A673 (cell line): Measurements from ENCODE around the gene ASB3. TPM values are rescaled to one million over a fixed set of nuclear protein-coding genes. Genes with fewer than 3 reads are reported as not detected.
A peak's percentile ranks its signal among the peaks of the same experiment; 100 is the strongest.

Experiments used
- BruUV-seq: library from RNA; stranded (reverse); fragments of 400-500 nt; replicated peaks from 2 replicates; lab custom pipeline; 2021; lab: Mats Ljungman, UMichigan
- CTCF ChIA-PET: fragments of 300-600 bp; sonication (Branson Sonifier 250); formaldehyde crosslinking; loops from one replicate; lab custom pipeline; 2022; ENCODE audit warnings: antibody characterized with exemption; lab: Charles Lee
- POLR2A ChIA-PET: fragments of 300-600 bp; sonication (Branson Sonifier 250); formaldehyde crosslinking; loops from one replicate; lab custom pipeline; 2022; ENCODE audit warnings: antibody characterized with exemption; ENCODE audit not compliant: low non-redundant PET; lab: Charles Lee
- DNase-seq: peaks from one replicate; pipeline ENCODE4 v3.0.0-alpha.2; 2015; ENCODE audit warnings: low spot score
- H3K27ac ChIP-seq: fragments of 200-600 bp; sonication (generic); 2 replicates; pipeline ENCODE4 v1.5.1; 2016; ENCODE audit warnings: mixed run types, low read depth, mild to moderate bottlenecking, mixed read lengths, antibody characterized with exemption, low read length; ENCODE audit not compliant: poor library complexity, severe bottlenecking
- H3K27me3 ChIP-seq: fragments of 200-600 bp; sonication (generic); replicated peaks from 2 replicates; pipeline ENCODE4 v1.6.1; 2017; ENCODE audit warnings: mixed run types, low read depth, mild to moderate bottlenecking, mixed read lengths, antibody characterized with exemption, low read length; ENCODE audit not compliant: insufficient read depth, poor library complexity
- H3K36me3 ChIP-seq: fragments of 200-600 bp; sonication (generic); 2 replicates; pipeline ENCODE4 v1.6.1; 2016; ENCODE audit warnings: mixed run types, mild to moderate bottlenecking, mixed read lengths, antibody characterized with exemption, low read length; ENCODE audit not compliant: insufficient read depth, poor library complexity, severe bottlenecking
- H3K4me1 ChIP-seq: fragments of 200-600 bp; sonication (generic); 2 replicates; pipeline ENCODE4 v1.6.1; 2017; ENCODE audit warnings: mixed run types, mild to moderate bottlenecking, mixed read lengths, antibody characterized with exemption, low read length; ENCODE audit not compliant: insufficient read depth, poor library complexity, severe bottlenecking
- H3K4me3 ChIP-seq: fragments of 200-600 bp; sonication (generic); 2 replicates; pipeline ENCODE4 v1.5.1; 2016; ENCODE audit warnings: low read depth, mixed run types, mild to moderate bottlenecking, mixed read lengths, low read length; ENCODE audit not compliant: poor library complexity, severe bottlenecking
- H3K9me3 ChIP-seq: fragments of 200-600 bp; sonication (generic); 2 replicates; pipeline ENCODE4 v1.6.1; 2016; ENCODE audit warnings: mixed run types, low read depth, mild to moderate bottlenecking, mixed read lengths, antibody characterized with exemption, low read length; ENCODE audit not compliant: poor library complexity, severe bottlenecking
- EZH2 ChIP-seq: fragments of 200-600 bp; sonication (generic); IDR thresholded peaks from 2 replicates; pipeline ENCODE4 v1.6.1; 2017; ENCODE audit warnings: borderline replicate concordance, low read depth, mild to moderate bottlenecking, mixed read lengths, antibody characterized with exemption, low read length; ENCODE audit not compliant: poor library complexity, severe bottlenecking
- intact Hi-C: fragments of 100-400 bp; cut with micrococcal nuclease; formaldehyde crosslinking; loops from one replicate; pipeline ENCODE4 v1.10.0; 2022; ENCODE audit not compliant: unreplicated experiment
- total RNA-seq: library from RNA; stranded (reverse); gene quantifications from 2 replicates; pipeline ENCODE4 v1.2.3, GENCODE V29; 2021
- TF ChIP-seq, protein P1 (sequence below): fragments of 300-800, 200-600 bp; sonication (generic); conservative IDR thresholded peaks from 2 replicates; pipeline ENCODE4 v1.5.1; 2017; ENCODE audit warnings: low read depth, mild to moderate bottlenecking, antibody characterized with exemption, low read length, moderate library complexity, mixed read lengths

The ASB3 gene
- total RNA-seq, 1 experiment from 2014 or later = 18.7 TPM

DNA sequence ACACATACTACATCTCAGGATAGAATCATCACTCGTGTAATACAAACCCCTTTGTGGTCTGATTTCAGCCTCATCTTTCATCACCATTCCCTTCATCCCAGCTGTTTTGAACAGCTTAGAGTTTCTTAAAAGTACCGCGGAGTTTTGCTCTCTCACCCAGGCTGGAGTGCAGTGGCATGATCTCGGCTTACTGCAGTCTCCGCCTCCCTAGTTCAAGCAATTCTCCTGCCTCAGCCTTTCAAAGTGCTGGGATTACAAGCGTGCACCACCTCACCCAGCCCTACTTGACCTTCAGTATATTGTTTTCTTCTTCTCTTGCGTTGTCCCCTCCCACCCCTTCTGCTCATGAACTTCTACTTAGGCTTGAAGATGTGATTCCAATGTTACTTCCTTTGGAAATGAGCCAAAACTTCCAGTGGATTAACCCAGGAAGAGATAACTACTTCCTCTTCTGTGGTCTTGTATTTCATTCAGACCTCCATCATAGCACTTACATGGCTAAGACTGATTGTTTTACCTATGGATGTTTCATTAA lies 15.9 kb upstream of the ASB3 start:
- TF ChIP-seq EZH2 = no peak
- TF ChIP-seq, protein P1, sequence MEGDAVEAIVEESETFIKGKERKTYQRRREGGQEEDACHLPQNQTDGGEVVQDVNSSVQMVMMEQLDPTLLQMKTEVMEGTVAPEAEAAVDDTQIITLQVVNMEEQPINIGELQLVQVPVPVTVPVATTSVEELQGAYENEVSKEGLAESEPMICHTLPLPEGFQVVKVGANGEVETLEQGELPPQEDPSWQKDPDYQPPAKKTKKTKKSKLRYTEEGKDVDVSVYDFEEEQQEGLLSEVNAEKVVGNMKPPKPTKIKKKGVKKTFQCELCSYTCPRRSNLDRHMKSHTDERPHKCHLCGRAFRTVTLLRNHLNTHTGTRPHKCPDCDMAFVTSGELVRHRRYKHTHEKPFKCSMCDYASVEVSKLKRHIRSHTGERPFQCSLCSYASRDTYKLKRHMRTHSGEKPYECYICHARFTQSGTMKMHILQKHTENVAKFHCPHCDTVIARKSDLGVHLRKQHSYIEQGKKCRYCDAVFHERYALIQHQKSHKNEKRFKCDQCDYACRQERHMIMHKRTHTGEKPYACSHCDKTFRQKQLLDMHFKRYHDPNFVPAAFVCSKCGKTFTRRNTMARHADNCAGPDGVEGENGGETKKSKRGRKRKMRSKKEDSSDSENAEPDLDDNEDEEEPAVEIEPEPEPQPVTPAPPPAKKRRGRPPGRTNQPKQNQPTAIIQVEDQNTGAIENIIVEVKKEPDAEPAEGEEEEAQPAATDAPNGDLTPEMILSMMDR = no peak
- H3K27me3 ChIP-seq = no peaks in the 10 kb centered on the region
- CTCF ChIA-PET = no interaction called here
- peaks cover 24% of the 10 kb centered on the region for H3K36me3 ChIP-seq
- intact Hi-C loops = no loop called here
- no TSS peak for BruUV-seq
- DNase-seq = peak; percentile 18
- no peak overlapping the region for H3K4me3 ChIP-seq
- no peak overlapping the region for H3K27ac ChIP-seq
- peaks cover 5% of the 10 kb centered on the region for H3K4me1 ChIP-seq
- POLR2A ChIA-PET = no interaction called here
- H3K9me3 ChIP-seq = no peaks in the 10 kb centered on the region

DNA sequence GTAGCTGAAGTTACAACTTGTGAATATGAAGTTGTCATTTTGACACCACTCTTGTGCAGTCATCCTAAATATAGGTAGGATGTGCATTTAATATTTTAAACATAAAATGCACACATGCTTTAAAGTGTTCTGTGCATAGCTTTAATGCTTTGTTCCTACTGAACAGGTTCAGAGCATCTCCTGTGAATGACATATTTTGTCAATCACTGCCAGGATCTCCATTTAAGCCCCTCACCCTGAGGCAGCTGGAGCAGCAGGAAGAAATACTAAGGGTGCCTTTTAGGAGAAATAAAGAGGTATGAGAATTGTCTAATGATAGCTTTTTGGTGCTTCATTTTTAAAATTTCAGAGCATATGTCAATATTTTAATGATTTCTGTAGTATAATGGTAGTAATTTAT lies 14.8 kb upstream of the ASB3 start:
- no peak for DNase-seq
- no TSS peak for BruUV-seq
- CTCF ChIA-PET = no interaction called here
- Histone ChIP-seq H3K4me1 (peaks cover 5% of the 10 kb centered on the region), H3K4me3 (no peak overlapping the region), H3K36me3 (peaks cover 32% of the 10 kb centered on the region), H3K9me3 (no peaks in the 10 kb centered on the region), H3K27ac (no peak overlapping the region), H3K27me3 (no peaks in the 10 kb centered on the region)
- intact Hi-C loops = no loop called here
- POLR2A ChIA-PET = no interaction called here
- TF ChIP-seq, protein P1 = no peak
- no peak for TF ChIP-seq EZH2

DNA sequence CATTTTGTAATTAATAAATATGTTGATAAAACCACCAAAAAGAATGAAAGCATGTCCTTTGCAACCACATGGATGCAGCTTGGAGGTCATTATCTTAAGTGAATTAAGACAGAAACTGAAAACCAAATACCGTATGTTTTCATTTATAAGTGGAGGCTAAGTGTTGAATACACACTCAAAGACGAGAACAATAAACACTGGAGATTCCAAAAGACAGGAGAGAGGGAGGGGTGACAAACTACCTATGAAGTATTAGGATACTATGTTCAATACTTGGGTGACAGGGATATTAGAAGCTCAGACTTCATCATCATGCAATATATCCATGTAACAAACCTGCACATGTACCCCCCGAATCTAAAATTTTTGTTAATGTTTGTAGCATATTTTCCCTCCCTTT lies 7.1 kb upstream of the ASB3 start:
- CTCF ChIA-PET = no interaction called here
- DNase-seq = no peak
- TF ChIP-seq, protein P1 = no peak
- no peak for TF ChIP-seq EZH2
- Histone ChIP-seq H3K4me1 (no peaks in the 10 kb centered on the region), H3K9me3 (no peaks in the 10 kb centered on the region), H3K27ac (no peak overlapping the region), H3K36me3 (peaks cover 28% of the 10 kb centered on the region), H3K4me3 (no peak overlapping the region), H3K27me3 (no peaks in the 10 kb centered on the region)
- no TSS peak for BruUV-seq
- intact Hi-C loops = no loop called here
- POLR2A ChIA-PET = no interaction called here
